K562 (cell line): Measurements from ENCODE around the gene KIAA0513. TPM values are rescaled to one million over a fixed set of nuclear protein-coding genes. Genes with fewer than 3 reads are reported as not detected.
A peak's percentile ranks its signal among the peaks of the same experiment; 100 is the strongest.

ENCODE experiments used
- BHLHE40 ChIP-seq: IDR thresholded peaks from 2 replicates; pipeline ENCODE4 v1.6.1; 2011; ENCODE audit warnings: low read length, improper control_type of control experiment
- CEBPG ChIP-seq, 3 experiments: fragments of 200-800 bp in 1 of 3; sonication (Bioruptor generic) in 1 of 3; sonication (generic) in 1 of 3; formaldehyde crosslinking in 1 of 3; IDR thresholded peaks in 2 of 3; conservative IDR thresholded peaks in 1 of 3; 2 replicates each; pipeline versions ENCODE4 v1.6.1 to v1.8.0; 2016 to 2022; ENCODE audit warnings: missing compliant biosample characterization in 2 of 3, missing genetic modification characterization in 2 of 3, mild to moderate bottlenecking in 1 of 3, missing genetic modification reagents in 1 of 3
- HDAC1 ChIP-seq, 2 experiments: fragments of 450-650 bp; IDR thresholded peaks; 2 replicates each; pipeline ENCODE4 v1.6.1; 2016 to 2017; ENCODE audit warnings: inconsistent platforms in 1 of 2, mild to moderate bottlenecking in 1 of 2, moderate library complexity in 1 of 2
- MCM7 ChIP-seq, 2 experiments: fragments of 450-650 bp; IDR thresholded peaks; 2 replicates each; pipeline ENCODE4 v1.6.1; 2016 to 2018
- MTA2 ChIP-seq: fragments of 450-650 bp; IDR thresholded peaks from 2 replicates; pipeline ENCODE4 v1.6.1; 2016; ENCODE audit warnings: low read depth
- THRB ChIP-seq: fragments of 450-650 bp; formaldehyde crosslinking; conservative IDR thresholded peaks from 2 replicates; pipeline ENCODE4 v1.4.0; 2022; ENCODE audit warnings: mild to moderate bottlenecking, missing genetic modification characterization
- ZNF766 ChIP-seq: fragments of 200-800 bp; sonication (Bioruptor generic); conservative IDR thresholded peaks from 2 replicates; pipeline ENCODE4 v1.6.1; 2016; ENCODE audit warnings: missing genetic modification characterization, missing compliant biosample characterization
- polyA plus RNA-seq, 8 experiments: library from polyadenylated mRNA; depleted of rRNA in 4 of 8; stranded (reverse) in 5 of 8; unstranded in 3 of 8; fragments of >200 nt; fragmentation: Nextera tagmentation in 2 of 8; fragmentation: Illumina TruSeq in 1 of 8; extraction: Ambion mirVana in 2 of 8; extraction: Trizol in 1 of 8; gene quantifications; 2 replicates each; pipeline versions ENCODE4 v1.2.1 to v1.2.3, GENCODE V29; 2011 to 2014; ENCODE audit warnings: inconsistent platforms in 1 of 8, missing spikeins in 1 of 8
- total RNA-seq, 7 experiments: library from RNA; depleted of rRNA in 6 of 7; stranded (reverse); fragments of >200 nt in 6 of 7; fragmentation: Illumina TruSeq in 2 of 7; extraction: Trizol in 2 of 7; gene quantifications; 2 replicates each; pipeline versions ENCODE4 v1.2.1 to v1.2.3, GENCODE V29; 2011 to 2021; ENCODE audit warnings: low replicate concordance in 1 of 7
- TF ChIP-seq, protein P1 (sequence below), 2 experiments: fragments of 450-650 bp; IDR thresholded peaks; 2 replicates each; pipeline ENCODE4 v1.6.1; 2016
- TF ChIP-seq, protein P2 (sequence below): sonication (generic); formaldehyde crosslinking; IDR thresholded peaks from 2 replicates; pipeline ENCODE4 v1.8.0; 2022; ENCODE audit warnings: missing genetic modification reagents, mild to moderate bottlenecking, moderate library complexity, borderline replicate concordance
- TF ChIP-seq, protein P3 (sequence below): fragments of 450-650 bp; IDR thresholded peaks from 2 replicates; pipeline ENCODE4 v1.6.1; 2016; ENCODE audit warnings: mild to moderate bottlenecking, moderate library complexity

KIAA0513 gene
- total and polyA plus RNA-seq, 9 of the 15 experiments (the other 6 are each of a cell fraction or from before 2014, with no cell fraction given) = 0.18 to 13.7 (median 10.2) TPM

DNA sequence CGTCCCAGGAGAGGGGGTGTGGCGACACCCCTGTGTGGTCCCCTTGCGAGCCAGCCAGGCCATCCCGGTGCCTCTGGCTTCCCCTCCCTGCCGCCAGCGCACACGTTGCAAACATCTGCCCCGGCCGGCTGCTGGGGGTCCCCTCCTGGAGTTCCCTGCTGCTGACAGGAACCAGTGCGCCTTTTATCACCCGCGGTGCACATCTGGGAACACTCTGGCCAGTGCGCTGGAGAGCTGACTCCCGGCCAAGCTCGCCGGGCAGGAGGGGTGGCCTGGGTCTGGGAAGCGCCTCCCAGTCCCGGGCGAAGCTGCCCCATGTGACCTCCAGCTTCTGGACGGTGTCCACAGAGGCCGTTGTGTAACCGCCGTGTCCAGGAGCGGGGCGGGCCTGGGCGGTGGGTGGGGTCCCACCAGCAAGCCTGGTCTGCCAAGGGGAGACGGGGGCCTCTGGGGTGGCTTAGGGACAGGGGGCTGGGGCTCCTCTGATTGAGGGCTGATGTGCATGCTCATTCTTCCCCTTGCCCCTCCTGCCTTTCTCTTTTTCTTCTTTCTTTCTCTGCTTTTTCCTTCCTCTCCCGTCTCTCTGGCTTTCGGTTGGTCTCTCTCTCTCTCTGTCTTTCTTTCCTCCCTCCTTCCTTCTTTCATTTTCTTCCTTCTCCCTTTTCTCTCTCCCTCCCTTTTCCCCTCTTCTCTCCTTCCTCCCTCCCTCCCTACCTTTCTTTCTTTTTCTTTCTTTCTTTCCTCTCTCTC, 109.9 kb downstream of the KIAA0513 start (continued):
- TF ChIP-seq, protein P1, sequence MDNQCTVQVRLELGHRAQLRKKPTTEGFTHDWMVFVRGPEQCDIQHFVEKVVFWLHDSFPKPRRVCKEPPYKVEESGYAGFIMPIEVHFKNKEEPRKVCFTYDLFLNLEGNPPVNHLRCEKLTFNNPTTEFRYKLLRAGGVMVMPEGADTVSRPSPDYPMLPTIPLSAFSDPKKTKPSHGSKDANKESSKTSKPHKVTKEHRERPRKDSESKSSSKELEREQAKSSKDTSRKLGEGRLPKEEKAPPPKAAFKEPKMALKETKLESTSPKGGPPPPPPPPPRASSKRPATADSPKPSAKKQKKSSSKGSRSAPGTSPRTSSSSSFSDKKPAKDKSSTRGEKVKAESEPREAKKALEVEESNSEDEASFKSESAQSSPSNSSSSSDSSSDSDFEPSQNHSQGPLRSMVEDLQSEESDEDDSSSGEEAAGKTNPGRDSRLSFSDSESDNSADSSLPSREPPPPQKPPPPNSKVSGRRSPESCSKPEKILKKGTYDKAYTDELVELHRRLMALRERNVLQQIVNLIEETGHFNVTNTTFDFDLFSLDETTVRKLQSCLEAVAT (IDR thresholded peaks at IDR 0.05) = peak; percentile 67 to 82; a peak in 2 of 4 replicates
- TF ChIP-seq, protein P2, sequence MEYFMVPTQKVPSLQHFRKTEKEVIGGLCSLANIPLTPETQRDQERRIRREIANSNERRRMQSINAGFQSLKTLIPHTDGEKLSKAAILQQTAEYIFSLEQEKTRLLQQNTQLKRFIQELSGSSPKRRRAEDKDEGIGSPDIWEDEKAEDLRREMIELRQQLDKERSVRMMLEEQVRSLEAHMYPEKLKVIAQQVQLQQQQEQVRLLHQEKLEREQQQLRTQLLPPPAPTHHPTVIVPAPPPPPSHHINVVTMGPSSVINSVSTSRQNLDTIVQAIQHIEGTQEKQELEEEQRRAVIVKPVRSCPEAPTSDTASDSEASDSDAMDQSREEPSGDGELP (CRISPR knock-in tag) = peak; percentile 66; the same call in 1 of the 2 replicates
- peak; percentile 50; the same call in 1 of the 2 replicates for TF ChIP-seq MTA2
- TF ChIP-seq HDAC1 (IDR thresholded peaks at IDR 0.05) = peak in 1 of 2 experiments; percentile 64; a peak in 1 of 4 replicates
- peak; percentile 96 for TF ChIP-seq THRB
- TF ChIP-seq CEBPG (CRISPR knock-in tag; IDR thresholded peaks at IDR 0.05) = peak; percentile 42; the same call in 1 of the 2 replicates
- TF ChIP-seq CEBPG (tag; conservative IDR thresholded peaks at IDR 0.05 in 1 of 2, IDR thresholded peaks at IDR 0.05 in 1 of 2) = peak in 1 of 2 experiments; percentile 93; a peak in 3 of 4 replicates
- peak; percentile 44; the same call in 1 of the 2 replicates for TF ChIP-seq BHLHE40
- no peak for TF ChIP-seq ZNF766 (CRISPR knock-in tag)
- TF ChIP-seq, protein P3, sequence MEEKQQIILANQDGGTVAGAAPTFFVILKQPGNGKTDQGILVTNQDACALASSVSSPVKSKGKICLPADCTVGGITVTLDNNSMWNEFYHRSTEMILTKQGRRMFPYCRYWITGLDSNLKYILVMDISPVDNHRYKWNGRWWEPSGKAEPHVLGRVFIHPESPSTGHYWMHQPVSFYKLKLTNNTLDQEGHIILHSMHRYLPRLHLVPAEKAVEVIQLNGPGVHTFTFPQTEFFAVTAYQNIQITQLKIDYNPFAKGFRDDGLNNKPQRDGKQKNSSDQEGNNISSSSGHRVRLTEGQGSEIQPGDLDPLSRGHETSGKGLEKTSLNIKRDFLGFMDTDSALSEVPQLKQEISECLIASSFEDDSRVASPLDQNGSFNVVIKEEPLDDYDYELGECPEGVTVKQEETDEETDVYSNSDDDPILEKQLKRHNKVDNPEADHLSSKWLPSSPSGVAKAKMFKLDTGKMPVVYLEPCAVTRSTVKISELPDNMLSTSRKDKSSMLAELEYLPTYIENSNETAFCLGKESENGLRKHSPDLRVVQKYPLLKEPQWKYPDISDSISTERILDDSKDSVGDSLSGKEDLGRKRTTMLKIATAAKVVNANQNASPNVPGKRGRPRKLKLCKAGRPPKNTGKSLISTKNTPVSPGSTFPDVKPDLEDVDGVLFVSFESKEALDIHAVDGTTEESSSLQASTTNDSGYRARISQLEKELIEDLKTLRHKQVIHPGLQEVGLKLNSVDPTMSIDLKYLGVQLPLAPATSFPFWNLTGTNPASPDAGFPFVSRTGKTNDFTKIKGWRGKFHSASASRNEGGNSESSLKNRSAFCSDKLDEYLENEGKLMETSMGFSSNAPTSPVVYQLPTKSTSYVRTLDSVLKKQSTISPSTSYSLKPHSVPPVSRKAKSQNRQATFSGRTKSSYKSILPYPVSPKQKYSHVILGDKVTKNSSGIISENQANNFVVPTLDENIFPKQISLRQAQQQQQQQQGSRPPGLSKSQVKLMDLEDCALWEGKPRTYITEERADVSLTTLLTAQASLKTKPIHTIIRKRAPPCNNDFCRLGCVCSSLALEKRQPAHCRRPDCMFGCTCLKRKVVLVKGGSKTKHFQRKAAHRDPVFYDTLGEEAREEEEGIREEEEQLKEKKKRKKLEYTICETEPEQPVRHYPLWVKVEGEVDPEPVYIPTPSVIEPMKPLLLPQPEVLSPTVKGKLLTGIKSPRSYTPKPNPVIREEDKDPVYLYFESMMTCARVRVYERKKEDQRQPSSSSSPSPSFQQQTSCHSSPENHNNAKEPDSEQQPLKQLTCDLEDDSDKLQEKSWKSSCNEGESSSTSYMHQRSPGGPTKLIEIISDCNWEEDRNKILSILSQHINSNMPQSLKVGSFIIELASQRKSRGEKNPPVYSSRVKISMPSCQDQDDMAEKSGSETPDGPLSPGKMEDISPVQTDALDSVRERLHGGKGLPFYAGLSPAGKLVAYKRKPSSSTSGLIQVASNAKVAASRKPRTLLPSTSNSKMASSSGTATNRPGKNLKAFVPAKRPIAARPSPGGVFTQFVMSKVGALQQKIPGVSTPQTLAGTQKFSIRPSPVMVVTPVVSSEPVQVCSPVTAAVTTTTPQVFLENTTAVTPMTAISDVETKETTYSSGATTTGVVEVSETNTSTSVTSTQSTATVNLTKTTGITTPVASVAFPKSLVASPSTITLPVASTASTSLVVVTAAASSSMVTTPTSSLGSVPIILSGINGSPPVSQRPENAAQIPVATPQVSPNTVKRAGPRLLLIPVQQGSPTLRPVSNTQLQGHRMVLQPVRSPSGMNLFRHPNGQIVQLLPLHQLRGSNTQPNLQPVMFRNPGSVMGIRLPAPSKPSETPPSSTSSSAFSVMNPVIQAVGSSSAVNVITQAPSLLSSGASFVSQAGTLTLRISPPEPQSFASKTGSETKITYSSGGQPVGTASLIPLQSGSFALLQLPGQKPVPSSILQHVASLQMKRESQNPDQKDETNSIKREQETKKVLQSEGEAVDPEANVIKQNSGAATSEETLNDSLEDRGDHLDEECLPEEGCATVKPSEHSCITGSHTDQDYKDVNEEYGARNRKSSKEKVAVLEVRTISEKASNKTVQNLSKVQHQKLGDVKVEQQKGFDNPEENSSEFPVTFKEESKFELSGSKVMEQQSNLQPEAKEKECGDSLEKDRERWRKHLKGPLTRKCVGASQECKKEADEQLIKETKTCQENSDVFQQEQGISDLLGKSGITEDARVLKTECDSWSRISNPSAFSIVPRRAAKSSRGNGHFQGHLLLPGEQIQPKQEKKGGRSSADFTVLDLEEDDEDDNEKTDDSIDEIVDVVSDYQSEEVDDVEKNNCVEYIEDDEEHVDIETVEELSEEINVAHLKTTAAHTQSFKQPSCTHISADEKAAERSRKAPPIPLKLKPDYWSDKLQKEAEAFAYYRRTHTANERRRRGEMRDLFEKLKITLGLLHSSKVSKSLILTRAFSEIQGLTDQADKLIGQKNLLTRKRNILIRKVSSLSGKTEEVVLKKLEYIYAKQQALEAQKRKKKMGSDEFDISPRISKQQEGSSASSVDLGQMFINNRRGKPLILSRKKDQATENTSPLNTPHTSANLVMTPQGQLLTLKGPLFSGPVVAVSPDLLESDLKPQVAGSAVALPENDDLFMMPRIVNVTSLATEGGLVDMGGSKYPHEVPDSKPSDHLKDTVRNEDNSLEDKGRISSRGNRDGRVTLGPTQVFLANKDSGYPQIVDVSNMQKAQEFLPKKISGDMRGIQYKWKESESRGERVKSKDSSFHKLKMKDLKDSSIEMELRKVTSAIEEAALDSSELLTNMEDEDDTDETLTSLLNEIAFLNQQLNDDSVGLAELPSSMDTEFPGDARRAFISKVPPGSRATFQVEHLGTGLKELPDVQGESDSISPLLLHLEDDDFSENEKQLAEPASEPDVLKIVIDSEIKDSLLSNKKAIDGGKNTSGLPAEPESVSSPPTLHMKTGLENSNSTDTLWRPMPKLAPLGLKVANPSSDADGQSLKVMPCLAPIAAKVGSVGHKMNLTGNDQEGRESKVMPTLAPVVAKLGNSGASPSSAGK = peak; percentile 37; the same call in 1 of the 2 replicates
- peak in 1 of 2 experiments; percentile 84; a peak in 1 of 4 replicates for TF ChIP-seq MCM7 (IDR thresholded peaks at IDR 0.05)
